RPMI7951 (cell line): ENCODE data around the gene GPR149. TPM values are rescaled to one million over a fixed set of nuclear protein-coding genes. Genes with fewer than 3 reads are reported as not detected.

Experiments used
- DNase-seq: peaks from one replicate; pipeline ENCODE4 v3.0.0-alpha.2; 2012; ENCODE audit warnings: low read depth
- total RNA-seq: library from RNA; depleted of rRNA; stranded (reverse); fragments of >200 nt; shearing (Covaris generic); gene quantifications from 2 replicates; pipeline ENCODE4 v1.2.3, GENCODE V29; 2014; rRNA removed

The GPR149 gene
- total RNA-seq, 1 experiment from 2014 or later, result not detected

DNA sequence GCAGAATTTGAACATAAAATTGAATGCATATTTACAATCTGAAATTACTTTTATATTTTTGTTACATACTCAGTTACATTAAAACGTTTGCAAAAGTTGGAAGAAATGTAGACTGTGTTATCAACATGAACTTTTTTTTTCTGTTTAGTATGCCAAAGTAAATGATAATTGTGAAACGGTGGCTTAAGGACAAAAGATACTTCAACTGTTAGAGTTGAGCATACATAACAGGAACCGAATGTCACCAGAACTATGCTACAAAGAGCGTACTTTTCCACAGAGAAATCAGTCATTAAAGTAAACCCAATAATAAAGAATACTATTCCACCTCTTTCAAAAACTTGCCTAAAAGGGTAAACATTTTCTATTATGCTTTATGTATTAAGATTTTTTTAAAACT is 91.4 kb downstream of the GPR149 start:
- no peak for DNase-seq

DNA sequence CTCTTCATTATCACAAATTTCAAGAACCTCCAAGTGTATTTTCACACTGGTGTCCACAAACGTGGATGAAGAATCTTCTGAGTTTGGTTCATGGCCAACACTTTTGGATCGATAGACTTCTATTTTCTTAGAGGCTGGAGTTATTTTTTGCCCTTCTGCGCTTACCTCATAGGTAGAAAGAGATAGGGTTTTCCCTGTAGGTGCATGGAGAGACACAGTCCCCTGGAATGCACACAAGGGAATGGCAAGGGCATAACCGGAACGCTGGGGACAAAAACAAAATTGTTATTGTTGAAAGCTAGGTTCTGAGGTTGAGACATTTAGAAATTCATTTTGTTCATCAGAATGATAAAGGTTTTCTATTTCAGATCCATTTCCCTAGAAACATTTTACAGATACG is 92.0 kb downstream of the GPR149 start:
- DNase-seq, result no peak

DNA sequence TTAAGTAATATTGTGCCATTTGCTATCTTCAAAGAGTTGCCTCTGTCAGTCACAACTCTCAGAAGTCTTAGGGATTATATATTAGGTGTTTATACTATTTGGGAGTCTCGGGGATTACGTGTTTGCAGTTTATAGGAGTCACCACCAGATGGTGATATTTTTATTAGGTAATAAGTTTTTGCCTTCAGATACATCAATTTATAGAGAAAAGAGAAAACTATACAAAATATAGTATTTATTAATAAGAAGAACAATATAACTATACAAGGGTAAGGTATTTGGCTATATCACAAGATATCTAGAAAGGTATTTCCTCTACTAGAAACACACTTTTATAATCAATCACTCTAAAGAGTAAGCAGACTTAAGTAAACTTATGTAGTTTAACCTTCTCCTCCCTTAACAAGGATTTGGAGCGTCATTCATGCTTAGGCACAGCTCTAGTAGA is 95.0 kb downstream of the GPR149 start:
- peak; percentile 38 for DNase-seq

DNA sequence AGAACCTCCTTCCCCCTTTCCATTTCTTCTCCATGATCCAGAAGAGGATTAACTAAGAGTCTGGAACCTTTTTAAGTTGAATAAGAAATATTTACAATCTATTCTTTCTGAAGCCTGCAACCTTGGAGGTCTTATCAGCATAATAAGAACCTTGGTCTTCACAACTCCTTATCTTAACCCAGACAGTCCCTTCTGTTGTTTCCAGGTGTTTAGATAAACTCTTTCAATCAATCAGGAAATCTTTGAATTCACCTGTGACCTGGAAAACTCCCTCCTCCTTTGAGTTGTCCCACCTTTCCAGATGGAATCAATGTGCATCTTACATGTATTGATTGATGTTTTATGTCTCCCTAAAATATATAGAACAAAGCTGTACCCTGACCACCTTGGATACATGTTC is 102.1 kb downstream of the GPR149 start:
- no peak for DNase-seq

DNA sequence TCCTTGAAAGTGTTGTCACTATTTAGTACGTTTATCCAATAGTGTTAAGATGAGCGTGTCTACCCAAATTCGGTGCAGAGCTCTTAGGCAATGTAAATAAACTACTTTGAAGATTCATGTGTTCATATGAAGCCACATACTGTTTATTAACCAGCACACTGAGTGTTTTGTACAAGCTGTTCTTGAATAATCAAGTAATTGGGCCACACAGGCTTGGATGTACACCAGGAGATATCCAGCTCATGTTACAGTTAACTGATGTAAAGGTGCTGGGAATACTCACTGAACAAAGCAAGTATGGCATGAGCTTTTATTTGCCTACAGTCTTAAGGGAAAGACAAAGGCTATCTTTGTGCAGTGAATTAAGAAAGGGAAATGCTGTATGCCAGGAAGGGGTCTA is 105.1 kb downstream of the GPR149 start:
- no peak for DNase-seq

DNA sequence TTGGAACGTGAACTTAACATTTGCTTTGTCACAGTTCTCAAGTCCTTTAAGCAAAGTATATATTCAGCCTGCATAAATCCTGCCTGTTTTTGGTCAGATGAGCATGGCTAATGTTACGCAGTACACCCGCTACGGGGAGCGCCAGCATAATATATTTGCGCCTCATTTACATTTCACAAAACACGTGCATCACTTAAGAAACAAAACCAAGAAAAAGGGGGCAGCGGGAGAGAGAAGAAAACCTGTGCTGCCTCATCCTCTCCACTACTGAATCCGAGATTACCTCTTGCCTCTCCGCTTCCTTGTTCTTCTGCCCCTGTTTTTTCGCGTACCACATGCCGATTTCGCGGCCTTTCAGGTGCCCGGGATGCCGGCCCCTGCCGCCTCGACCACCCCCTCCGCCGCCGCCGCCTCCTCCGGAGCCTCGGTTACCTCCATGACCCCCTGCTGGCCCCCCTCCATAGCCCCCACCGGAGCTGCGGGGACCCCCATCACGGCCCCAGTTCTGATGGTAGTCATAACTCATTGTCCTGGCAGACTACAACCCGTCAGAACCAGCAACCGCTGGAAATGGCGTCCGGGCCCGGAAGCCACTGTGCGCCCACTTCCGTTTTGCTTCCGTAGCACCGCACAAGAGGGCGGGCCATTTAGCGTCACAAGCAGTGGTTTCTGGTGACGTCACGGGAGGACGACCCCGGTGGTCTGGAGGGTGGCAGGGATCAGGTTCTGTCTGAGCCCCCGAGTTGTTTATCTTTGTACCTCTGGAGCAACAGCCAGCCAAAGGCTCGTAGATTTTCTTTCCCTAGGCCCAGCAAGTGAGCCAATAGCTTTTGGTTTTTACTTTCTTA is 105.9 kb downstream of the GPR149 start, which contains the start of gene DHX36:
DHX36 (minus strand) TSS at position 597 of the 848 bp plus-strand sequence; CDS start at position 526, 71 bp downstream.
- peak; percentile 89 for DNase-seq

DNA sequence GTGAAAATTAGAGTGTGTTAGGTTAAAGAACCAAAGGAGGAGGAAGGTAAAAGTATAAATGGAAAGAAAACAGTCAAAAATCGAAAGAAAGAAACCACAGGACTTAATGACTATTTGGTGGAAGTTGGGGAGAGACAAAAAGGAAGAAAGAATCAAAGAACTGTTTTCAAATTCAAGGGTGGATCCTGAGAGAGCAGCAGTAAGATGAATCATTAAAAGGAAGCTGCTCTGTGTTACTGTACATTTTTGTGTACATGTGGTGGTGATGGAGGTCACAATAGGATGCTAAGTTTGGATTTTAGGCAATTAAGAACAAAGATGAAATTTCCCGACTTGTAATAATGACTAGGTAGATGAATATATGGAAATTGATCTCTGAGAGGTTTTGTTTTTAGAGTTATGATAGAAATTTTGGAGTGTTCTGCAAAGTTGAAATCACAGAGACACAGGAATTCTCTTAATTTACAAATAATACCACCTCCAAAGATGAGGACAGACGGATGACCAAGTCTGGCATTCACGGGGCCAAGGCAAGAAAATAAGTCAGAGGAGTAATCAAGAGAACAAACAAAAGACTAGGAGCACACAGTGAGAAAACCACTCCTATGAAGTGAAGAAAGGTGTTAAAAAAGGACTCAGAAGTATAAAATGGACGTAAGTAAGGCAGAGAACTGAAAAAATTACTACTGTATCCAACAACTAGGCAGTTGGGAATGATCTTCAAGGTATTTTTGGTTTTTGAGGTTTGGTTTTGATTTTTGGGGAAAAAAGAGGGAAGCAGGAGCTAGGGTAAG is 112.8 kb downstream of the GPR149 start:
- DNase-seq, result no peak

DNA sequence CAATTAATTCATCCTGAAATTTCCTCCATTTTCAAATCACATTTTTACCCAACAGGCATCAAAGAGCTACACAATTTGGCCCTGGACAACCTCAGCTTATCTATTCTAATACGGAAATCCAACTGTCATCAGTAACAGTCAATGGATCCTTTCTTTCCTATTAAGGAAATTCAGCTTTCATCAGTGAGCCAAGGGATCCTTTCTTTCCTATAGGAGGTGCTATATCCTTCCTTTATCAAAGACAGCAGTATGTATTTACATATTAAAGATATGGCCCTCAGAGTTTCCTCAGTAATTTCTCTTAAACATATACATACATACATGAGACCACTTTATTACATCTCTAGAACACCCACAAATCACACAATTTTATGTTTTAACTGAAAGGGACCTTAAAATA is 115.8 kb downstream of the GPR149 start:
- no peak for DNase-seq

DNA sequence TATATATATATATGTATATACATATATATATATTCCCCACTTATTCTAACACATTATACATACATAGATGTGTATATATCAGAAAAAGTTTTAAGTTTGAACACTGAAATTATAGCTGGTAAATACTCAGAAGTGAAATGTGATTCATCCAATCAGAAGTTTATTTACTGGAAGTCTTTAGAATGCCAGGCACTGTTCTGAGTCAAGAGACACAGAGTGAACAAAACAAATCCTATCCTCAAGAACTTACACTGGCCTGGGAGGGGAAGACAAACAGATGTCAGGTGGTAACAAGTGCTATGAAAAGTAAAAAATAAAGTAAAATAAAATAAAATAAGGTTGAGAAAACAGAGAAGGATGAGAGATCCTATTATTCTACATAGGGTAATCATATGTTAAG is 119.2 kb downstream of the GPR149 start:
- no peak for DNase-seq

DNA sequence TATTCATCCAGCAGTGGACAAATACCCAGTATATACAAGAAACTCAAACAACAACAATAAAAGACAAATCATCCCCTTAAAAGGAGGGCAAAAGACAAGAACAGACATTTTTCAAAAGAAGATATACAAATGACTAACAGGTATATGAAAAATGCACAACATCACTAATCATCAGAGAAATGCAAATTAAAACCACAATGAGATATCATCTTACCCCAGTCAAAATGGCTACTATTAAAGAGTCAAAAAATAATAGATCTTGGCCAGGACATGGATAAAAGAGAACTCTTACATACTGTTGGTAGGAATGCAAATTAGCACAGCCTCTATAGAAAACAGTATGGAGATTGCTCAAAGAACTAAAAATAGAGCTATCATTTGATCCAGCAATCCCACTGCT is 122.6 kb downstream of the GPR149 start:
- DNase-seq, result no peak

DNA sequence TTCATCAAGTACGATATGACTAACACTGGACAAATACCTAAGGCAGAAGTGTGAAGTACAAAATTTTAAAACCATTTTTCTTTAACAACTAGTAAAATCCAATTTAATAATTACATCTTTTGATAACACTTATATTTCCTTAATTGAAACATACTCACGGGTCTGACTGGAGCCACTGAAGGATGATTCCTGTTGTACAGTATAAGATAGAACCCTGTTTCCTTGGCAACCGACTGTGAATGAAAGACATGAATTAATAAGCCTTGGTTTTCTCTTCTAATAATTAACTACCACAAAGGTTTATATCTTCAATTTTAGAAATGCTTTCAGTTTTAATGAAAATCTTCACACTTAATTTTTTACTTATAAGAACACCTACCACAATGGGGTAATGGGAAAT is 125.1 kb downstream of the GPR149 start:
- DNase-seq, result no peak

DNA sequence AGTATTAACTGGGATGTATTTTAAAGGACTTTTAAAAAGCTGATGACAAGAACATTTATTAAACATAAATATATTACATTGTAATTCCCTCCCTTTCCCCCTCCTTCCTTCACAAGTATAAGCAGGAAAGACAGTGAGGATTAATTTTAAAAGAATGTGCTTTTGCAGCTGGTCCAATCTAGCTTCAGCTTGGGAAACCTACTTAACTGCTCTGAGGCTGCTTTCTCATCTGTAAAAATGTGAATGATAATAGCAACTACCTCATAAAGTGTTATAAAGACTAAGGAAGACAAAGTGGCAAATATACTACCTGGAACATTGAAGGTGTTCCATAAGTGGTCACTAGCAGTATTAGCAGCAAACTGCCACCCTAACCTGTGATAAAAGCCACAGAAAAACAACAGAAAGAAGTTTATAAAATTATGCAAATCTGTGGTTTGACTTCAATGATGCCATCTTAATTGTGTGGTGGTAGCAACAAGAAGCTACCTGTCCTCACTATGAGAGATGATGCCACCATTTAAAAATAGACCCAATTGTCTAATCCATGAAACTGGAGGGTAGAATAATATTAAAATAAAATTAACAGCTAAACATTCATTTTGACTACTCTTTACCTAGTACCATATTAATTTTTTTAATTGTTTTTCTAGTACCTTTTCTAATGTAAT is 125.7 kb downstream of the GPR149 start:
- no peak for DNase-seq

DNA sequence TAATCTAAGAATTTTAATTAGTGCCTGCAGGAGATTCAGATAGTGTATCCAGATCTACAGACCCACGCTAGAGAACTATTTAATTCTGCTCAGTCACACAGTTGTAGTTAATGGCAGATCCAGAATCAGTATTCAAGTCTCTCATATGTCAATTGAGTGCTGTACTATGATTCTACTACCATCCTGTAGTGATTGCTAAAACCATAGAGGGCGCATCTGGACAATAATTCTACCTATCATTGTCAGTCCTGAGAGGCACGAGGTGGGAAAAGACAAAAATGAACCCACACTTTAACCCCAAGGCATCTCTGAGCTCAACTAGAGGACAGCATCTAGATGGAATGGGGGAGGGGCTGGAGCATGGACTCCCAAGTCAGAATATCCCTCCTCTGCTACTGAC is 128.4 kb downstream of the GPR149 start:
- DNase-seq, result no peak

DNA sequence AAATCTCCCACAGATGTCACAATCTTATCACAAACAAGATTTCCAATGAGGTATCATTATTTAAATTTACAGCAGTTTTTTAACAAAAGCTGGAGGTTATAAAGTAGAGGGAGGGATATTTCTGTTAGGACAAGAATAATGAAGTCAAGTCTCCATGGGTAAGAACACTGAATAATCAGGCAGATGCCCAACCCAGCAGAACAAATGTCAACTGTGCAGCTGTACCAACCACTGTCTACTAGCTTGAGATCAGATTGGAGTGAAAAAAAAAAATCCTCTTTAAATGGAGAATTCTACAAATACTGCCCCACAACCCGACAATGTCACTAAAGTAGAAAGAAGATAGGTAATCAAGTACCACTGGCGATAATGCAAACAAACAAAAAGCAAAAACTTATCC is 136.0 kb downstream of the GPR149 start:
- no peak for DNase-seq

DNA sequence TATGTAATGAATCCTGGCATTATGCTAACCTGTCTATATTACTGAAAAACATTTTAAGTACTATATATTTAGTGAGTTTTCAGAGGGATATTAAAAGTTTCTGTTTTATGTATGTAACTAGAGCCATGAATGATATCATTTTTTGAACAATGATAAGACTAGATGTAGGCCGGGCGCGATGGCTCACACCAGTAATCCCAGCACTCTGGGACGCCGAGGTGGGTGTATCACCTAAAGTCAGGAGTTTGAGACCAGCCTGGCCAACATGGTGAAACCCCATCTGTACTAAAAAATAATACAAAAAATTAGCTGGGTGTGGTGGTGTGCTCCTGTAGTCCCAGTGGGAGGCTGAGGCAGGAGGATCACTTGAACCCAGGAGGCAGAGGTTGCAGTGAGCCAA is 139.8 kb downstream of the GPR149 start:
- no peak for DNase-seq

Other genes starting within 250 kb of the GPR149 start
- gene DHX36, start 105.7 kb downstream of the GPR149 start, total RNA-seq, result 39.9 and 44.5 TPM in 2 replicates